ENCODE results near the gene TWIST2. TPM values are rescaled to one million over a fixed set of nuclear protein-coding genes. Genes with fewer than 3 reads are reported as not detected.

The TWIST2 gene
- total RNA-seq, 1 experiment from 2014 or later = not detected

DNA sequence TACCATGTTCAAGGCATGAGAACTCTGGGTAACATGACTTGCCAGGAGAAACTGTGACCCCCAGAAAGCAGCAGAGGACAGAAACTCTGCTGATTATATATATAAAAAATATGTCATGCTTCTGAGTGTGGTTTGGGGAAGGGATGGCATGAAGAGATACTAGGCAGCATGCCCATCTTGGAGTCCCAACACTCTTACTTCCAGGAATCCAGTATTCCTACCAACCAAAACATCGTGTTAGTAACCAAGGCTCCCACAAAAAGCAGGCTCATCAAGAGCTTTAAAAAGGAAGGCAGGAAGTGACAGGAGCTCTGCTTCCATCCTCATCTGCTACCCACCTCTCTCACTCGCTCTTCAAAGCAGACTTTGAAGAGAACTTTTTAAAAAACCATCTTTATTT is 31.6 kb upstream of the TWIST2 start:
- no peak overlapping the region for H3K4me3 ChIP-seq (ENCODE audit: low read depth, low read length, poor library complexity, severe bottlenecking)
- ChIA-PET POLR2A (ENCODE audit: low non-redundant PET) (no interaction called here), CTCF (no interaction called here)
- no peak for DNase-seq (ENCODE audit: low spot score)
- no TSS peak for BruUV-seq (replicated peaks)
- peaks cover 10% of the 10 kb centered on the region for H3K27me3 ChIP-seq (replicated peaks; ENCODE audit: insufficient read depth, low read depth, low read length, poor library complexity)
- intact Hi-C loops (cut with micrococcal nuclease; ENCODE audit: unreplicated experiment) = no loop called here
- TF ChIP-seq, protein P1, sequence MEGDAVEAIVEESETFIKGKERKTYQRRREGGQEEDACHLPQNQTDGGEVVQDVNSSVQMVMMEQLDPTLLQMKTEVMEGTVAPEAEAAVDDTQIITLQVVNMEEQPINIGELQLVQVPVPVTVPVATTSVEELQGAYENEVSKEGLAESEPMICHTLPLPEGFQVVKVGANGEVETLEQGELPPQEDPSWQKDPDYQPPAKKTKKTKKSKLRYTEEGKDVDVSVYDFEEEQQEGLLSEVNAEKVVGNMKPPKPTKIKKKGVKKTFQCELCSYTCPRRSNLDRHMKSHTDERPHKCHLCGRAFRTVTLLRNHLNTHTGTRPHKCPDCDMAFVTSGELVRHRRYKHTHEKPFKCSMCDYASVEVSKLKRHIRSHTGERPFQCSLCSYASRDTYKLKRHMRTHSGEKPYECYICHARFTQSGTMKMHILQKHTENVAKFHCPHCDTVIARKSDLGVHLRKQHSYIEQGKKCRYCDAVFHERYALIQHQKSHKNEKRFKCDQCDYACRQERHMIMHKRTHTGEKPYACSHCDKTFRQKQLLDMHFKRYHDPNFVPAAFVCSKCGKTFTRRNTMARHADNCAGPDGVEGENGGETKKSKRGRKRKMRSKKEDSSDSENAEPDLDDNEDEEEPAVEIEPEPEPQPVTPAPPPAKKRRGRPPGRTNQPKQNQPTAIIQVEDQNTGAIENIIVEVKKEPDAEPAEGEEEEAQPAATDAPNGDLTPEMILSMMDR (conservative IDR thresholded peaks at IDR 0.05; ENCODE audit: low read depth, low read length) = no peak
- no peak for TF ChIP-seq EZH2 (IDR thresholded peaks at IDR 0.05; ENCODE audit: borderline replicate concordance, low read depth, low read length, poor library complexity, severe bottlenecking)
- peaks cover 4% of the 10 kb centered on the region for H3K9me3 ChIP-seq (ENCODE audit: low read depth, low read length, poor library complexity, severe bottlenecking)
- H3K4me1 ChIP-seq (ENCODE audit: insufficient read depth, low read length, poor library complexity, severe bottlenecking) = no peaks in the 10 kb centered on the region
- H3K36me3 ChIP-seq (ENCODE audit: insufficient read depth, low read length, poor library complexity, severe bottlenecking) = no peaks in the 10 kb centered on the region
- no peak overlapping the region for H3K27ac ChIP-seq (ENCODE audit: low read depth, low read length, poor library complexity, severe bottlenecking)

DNA sequence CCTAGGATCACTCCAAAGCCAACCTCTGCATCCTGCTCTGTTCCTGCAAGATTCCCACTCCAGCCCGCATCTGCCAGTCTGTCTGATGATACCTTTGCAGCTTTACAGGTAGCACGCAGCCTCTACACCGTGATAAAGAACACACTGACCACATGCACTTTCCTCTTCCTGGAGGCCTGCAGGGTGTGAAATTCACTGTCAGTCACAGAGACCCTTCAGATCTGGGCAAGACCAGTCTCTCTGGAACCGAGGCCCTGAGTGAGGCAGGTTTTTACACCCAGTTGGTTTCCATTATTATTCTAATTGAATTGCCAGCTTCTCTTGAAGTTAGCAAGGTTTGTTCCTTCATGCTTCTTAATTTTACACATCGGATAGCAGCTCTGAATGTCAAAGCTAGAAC is 30.5 kb upstream of the TWIST2 start:
- DNase-seq (ENCODE audit: low spot score) = no peak
- ChIA-PET POLR2A (ENCODE audit: low non-redundant PET) (no interaction called here), CTCF (no interaction called here)
- no TSS peak for BruUV-seq (replicated peaks)
- Histone ChIP-seq H3K4me1 (ENCODE audit: insufficient read depth, low read length, poor library complexity, severe bottlenecking) (no peaks in the 10 kb centered on the region), H3K36me3 (ENCODE audit: insufficient read depth, low read length, poor library complexity, severe bottlenecking) (no peaks in the 10 kb centered on the region), H3K27me3 (replicated peaks; ENCODE audit: insufficient read depth, low read depth, low read length, poor library complexity) (peaks cover 10% of the 10 kb centered on the region), H3K9me3 (ENCODE audit: low read depth, low read length, poor library complexity, severe bottlenecking) (peaks cover 4% of the 10 kb centered on the region), H3K4me3 (ENCODE audit: low read depth, low read length, poor library complexity, severe bottlenecking) (no peak overlapping the region), H3K27ac (ENCODE audit: low read depth, low read length, poor library complexity, severe bottlenecking) (no peak overlapping the region)
- TF ChIP-seq, protein P1 (conservative IDR thresholded peaks at IDR 0.05; ENCODE audit: low read depth, low read length) = no peak
- TF ChIP-seq EZH2 (IDR thresholded peaks at IDR 0.05; ENCODE audit: borderline replicate concordance, low read depth, low read length, poor library complexity, severe bottlenecking) = no peak
- intact Hi-C loops (cut with micrococcal nuclease; ENCODE audit: unreplicated experiment) = no loop called here

DNA sequence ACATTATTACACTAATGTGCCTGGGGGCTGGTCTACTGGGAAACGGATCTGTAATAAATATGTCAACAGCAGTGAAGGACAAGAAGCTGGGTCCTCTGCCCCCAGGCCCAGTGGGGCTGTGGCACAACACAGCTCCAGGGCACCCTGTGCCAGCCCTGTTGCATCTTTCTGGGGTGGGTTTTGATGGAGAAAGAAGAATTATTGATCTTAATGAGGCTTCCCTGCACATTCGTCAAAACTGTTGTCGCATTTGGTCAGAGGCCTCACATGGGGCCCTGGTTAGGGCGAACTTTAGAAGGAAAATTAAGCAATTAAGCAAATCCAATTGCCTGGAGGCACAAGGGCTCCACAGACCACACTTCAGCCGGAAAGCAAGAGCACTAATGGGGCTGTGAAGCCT is 30.0 kb upstream of the TWIST2 start:
- H3K27me3 ChIP-seq (replicated peaks; ENCODE audit: insufficient read depth, low read depth, low read length, poor library complexity) = peaks cover 10% of the 10 kb centered on the region
- intact Hi-C loops (cut with micrococcal nuclease; ENCODE audit: unreplicated experiment) = no loop called here
- peaks cover 4% of the 10 kb centered on the region for H3K9me3 ChIP-seq (ENCODE audit: low read depth, low read length, poor library complexity, severe bottlenecking)
- H3K4me3 ChIP-seq (ENCODE audit: low read depth, low read length, poor library complexity, severe bottlenecking) = no peak overlapping the region
- CTCF ChIA-PET = no interaction called here
- no peak overlapping the region for H3K27ac ChIP-seq (ENCODE audit: low read depth, low read length, poor library complexity, severe bottlenecking)
- TF ChIP-seq, protein P1 (conservative IDR thresholded peaks at IDR 0.05; ENCODE audit: low read depth, low read length) = no peak
- no peak for TF ChIP-seq EZH2 (IDR thresholded peaks at IDR 0.05; ENCODE audit: borderline replicate concordance, low read depth, low read length, poor library complexity, severe bottlenecking)
- POLR2A ChIA-PET (ENCODE audit: low non-redundant PET) = no interaction called here
- no peaks in the 10 kb centered on the region for H3K4me1 ChIP-seq (ENCODE audit: insufficient read depth, low read length, poor library complexity, severe bottlenecking)
- H3K36me3 ChIP-seq (ENCODE audit: insufficient read depth, low read length, poor library complexity, severe bottlenecking) = no peaks in the 10 kb centered on the region
- DNase-seq (ENCODE audit: low spot score) = no peak
- no TSS peak for BruUV-seq (replicated peaks)
